NCI-H1105 (cell line): ENCODE measurements around the gene DHX32.

ENCODE experiments used
- DNase-seq: peaks from one replicate; lab custom pipeline; 2025; lab: John Stamatoyannopoulos, UW

Gene DHX32

GRCh38 chr10:125848371-125848770 lies 32.7 kb downstream of the DHX32 start:
- no peak for DNase-seq

DNA sequence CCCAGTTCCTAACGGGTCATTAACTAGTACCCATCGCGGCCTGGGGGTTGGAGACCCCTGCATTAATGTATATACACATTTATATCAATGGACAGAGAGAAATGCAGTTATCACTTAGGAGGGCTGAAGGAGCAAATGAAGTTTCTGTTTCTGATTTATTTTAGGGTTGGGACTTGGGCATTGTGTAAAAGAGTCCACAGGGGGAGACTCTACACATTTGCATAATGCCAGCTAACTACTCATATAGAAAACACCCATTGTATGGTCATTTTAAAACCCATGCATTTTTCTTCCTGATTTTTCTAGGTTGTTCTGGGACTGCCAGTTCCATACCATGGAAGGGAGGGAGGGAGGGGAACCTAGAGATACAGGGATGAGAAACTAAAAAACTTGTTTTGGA lies 34.2 kb downstream of the DHX32 start:
- DNase-seq = no peak

- no peak for DNase-seq
Measured at GRCh38 chr10:125845617-125846016, 35.5 kb downstream of the DHX32 start.

DNA sequence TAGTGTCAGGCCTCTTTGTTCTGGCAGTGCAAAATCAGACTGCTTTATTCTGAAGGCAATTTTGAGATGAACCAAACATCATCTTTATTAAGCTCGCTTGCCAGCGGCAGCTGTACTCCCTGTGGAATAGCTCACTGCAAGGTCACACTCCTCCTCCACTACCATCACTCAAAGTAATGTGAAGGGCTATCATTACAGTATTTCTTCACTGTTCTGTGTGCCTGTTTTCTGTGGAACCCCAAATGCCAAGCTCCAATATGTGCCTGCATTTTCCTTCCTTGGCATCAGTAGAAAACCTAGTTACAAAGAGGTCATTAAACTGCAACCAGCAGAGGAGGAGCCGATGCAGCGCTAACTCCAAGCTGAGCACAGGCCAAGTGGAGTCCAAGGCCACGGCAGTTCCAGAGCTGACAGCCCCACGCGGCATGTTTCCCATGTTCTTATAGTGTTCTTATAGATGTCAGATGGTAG lies 36.3 kb downstream of the DHX32 start:
- DNase-seq = no peak

- no peak for DNase-seq
Measured at GRCh38 chr10:125843603-125844329, 37.3 kb downstream of the DHX32 start.

- DNase-seq = no peak
Measured at GRCh38 chr10:125840955-125841354, 40.1 kb downstream of the DHX32 start.

- no peak for DNase-seq
Measured at GRCh38 chr10:125840406-125840805, 40.7 kb downstream of the DHX32 start.

DNA sequence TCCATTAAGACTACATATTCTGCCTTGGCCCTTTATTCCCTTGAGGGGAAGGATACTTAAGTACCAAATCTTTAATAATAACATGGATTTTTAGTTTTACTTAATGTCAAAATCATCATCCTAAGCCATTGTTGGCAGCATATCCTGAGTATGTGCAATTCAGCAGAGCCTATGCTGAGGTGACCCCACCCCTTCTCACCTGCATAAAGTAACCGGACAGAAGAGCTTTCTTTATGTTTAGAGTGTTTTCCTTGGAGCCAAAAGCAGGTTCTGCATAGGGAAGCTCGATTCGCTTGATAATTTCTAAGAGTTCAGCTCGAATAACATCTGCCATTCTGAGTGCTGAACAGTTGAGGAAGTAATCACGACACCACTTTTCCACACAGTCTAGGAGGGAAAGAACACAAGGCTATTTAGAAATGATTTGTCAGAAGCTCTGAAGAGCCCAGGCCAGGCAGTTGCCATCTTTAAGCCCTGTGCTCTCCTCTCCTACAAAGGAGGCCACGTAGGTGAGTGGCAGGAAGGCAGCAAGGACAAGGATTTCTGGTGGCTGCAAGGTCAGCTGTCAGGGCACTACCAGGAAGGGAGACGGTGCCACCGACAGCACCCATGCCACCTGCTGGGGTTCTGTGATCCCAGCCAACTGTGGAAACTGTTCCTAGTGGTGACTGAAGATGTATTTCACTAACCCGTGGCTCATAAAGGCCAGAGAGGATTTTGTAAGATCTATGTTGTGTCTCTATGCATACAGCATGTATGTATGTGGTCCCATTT lies 42.1 kb downstream of the DHX32 start:
- DNase-seq = no peak

DNA sequence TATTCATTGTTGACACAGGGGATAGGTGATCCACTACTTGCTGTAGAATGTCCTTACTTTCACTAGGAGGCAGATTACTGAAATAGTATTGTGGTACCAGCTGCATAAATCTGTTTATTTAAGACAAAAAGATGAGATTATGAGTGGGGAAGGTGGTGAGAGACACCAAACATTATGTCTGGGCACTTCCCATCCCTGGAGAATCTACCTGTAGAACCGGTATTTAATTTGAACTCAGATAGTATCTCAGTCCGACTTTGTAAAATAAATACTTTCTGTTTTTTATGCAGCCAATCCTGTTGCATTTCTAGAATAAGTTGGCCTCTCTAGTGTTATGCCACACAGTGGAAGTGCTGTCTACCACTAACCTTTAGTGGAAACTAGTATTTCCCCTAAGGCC lies 44.3 kb downstream of the DHX32 start:
- no peak for DNase-seq

- no peak for DNase-seq
Measured at GRCh38 chr10:125828311-125828710, 52.8 kb downstream of the DHX32 start.

GRCh38 chr10:125827133-125827532 lies 54.0 kb downstream of the DHX32 start:
- DNase-seq = no peak

DNA sequence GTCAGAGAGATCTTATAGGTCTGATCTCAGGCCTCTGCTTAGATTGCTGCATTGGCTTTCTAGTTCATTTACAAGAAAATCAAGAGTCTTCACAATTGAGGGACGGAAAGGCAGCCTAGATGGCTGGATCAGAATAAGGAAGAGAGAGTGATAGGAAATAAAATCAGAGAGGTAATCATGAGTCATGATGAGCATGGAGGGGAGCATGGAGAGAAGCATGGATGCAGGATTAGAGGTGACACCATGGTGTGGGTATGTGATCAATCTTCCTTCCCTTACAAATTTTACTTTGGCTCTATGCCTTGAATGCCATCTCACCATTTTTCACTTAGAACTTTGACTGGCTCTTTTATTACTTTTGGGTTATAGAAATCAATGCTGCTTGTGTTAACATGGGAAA lies 56.4 kb downstream of the DHX32 start:
- DNase-seq = no peak

DNA sequence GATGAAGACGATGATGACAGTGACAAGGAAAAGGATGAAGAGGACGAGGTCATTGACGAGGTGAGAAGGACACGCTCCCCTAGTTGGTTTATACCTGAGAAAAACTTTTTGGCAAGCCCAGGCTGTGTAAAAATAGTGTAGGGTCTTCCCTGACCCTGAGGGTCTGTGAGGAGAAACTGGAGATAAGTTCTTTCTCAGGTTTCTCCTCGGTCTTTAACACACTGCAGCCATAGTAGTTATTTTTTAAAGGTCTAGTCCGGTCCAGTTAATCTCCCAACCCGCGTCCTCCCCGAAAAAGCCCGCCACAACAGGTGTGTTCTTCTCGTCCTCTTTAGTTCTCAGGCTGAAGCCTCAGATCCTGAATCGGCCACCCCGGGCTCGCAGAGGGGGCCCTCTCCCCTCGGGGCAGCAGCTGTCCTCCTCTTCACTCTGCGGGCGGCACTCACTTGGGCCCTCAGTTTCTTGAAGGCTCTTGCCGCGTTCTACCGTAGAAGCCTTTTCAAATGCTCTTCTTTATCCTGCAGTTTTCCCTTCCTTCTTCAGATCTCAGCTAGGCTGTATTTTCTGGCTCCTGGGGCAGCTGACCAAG lies 57.3 kb downstream of the DHX32 start:
- no peak for DNase-seq

GRCh38 chr10:125822878-125823662 lies 58.0 kb downstream of the DHX32 start, which contains the start of the genes BCCIP and UROS:
BCCIP (plus strand) TSS chr10:125823546; CDS start chr10:125823558, 12 bp downstream.
UROS (minus strand) TSS chr10:125823258; CDS start chr10:125816499, 6,759 bp downstream.
- peak; percentile 65 for DNase-seq

GRCh38 chr10:125820701-125821100 lies 60.4 kb downstream of the DHX32 start:
- DNase-seq = no peak

DNA sequence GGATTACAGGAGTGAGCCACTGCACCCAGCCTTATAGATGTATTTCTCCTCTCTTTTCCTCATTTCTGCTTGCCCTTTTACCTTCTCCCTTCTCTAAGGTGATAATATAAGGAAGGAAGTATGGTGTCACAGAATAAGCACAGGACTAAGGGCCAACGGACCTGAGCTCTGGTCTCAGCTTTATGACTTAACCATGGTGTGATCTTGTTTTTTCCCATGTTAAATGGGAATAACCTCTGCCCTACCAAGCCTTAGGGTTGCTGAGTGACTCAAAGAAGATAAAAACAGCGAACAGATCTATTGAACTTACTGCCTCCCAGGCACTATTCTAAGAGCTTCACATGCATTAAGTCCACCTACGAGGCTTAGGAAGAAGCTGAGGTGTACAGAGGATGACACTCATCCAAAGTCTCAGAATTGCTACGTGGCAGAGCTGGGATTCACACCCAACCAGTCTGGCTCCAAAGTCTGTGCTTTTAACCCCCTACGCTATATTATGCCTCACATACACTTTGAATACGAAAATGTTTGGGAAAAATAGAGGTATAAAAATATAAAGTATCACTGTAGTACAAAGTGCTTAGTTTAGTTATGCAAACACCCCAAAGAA lies 63.6 kb downstream of the DHX32 start:
- DNase-seq = no peak

DNA sequence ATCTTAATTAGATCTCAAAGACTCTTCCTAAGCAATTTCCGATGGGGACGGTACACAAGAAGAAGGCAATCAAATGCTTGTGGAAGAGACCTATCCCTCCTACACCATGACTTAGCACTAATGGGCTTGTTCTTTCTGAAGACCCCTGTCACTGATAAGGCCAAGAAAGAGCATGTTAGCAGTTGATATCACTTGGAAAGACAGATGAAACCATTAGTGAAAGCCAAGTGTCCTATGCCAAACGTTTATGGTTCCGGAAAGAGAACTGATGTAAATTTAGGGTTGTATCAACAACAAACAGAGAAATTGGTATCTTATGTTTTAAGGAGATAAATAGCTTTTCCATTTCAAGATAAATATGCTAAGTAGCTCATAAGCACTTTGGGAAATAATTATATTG lies 64.5 kb downstream of the DHX32 start:
- no peak for DNase-seq

GRCh38 chr10:125815764-125816163 lies 65.3 kb downstream of the DHX32 start:
- no peak for DNase-seq

- DNase-seq = no peak
Measured at GRCh38 chr10:125812128-125812750, 68.9 kb downstream of the DHX32 start.

- no peak for DNase-seq
Measured at GRCh38 chr10:125811251-125811650, 69.8 kb downstream of the DHX32 start.

GRCh38 chr10:125808047-125808446 lies 73.0 kb downstream of the DHX32 start:
- DNase-seq = no peak
